Activated T-helper 2 cell treated with anti-CD3 and anti-CD28 coated beads, Interferon-gamma antibody, Interleukin-2, Interleukin-4, amounts not matched to agents 10 μg/mL and 5 μg/mL and 100 μg/mL, durations not matched to agents 14 hours and 24 hours and 36 hours (primary cell): Measurements from ENCODE around the gene ANKRD36B. TPM values are rescaled to one million over a fixed set of nuclear protein-coding genes. Genes with fewer than 3 reads are reported as not detected.
"Not testable (repeated sequence)": the region's sequence is repeated elsewhere in the genome, so short reads cannot be mapped to it uniquely, and the experiment has no call there.

Experiments used
- DNase-seq: peaks from one replicate; pipeline ENCODE4 v3.0.0; 2021; ENCODE audit warnings: low spot score
- H3K27ac Mint-ChIP-seq: one replicate; pipeline ENCODE4 v1.8.0; 2021; ENCODE audit warnings: mixed read lengths
- H3K27me3 Mint-ChIP-seq: one replicate; pipeline ENCODE4 v1.8.0; 2021; ENCODE audit warnings: low read depth, mixed read lengths
- H3K36me3 Mint-ChIP-seq: one replicate; pipeline ENCODE4 v1.8.0; 2021; ENCODE audit warnings: low read depth, mixed read lengths
- H3K4me1 Mint-ChIP-seq: one replicate; pipeline ENCODE4 v1.8.0; 2021; ENCODE audit warnings: low read depth, mixed read lengths
- H3K4me3 Mint-ChIP-seq: one replicate; pipeline ENCODE4 v1.8.0; 2021; ENCODE audit warnings: low read depth, mild to moderate bottlenecking, moderate library complexity, mixed read lengths
- H3K9me3 Mint-ChIP-seq: one replicate; pipeline ENCODE4 v1.8.0; 2021; ENCODE audit warnings: mixed read lengths
- intact Hi-C: fragments of 100-400 bp; cut with micrococcal nuclease; formaldehyde crosslinking; loops from one replicate; pipeline ENCODE4 v1.15.1; 2023
- total RNA-seq: library from RNA; stranded (reverse); gene quantifications from 2 replicates; pipeline ENCODE4 v1.2.3, GENCODE V29; 2022

ANKRD36B gene
- total RNA-seq, 1 donor from 2014 or later = 46.0 TPM

DNA sequence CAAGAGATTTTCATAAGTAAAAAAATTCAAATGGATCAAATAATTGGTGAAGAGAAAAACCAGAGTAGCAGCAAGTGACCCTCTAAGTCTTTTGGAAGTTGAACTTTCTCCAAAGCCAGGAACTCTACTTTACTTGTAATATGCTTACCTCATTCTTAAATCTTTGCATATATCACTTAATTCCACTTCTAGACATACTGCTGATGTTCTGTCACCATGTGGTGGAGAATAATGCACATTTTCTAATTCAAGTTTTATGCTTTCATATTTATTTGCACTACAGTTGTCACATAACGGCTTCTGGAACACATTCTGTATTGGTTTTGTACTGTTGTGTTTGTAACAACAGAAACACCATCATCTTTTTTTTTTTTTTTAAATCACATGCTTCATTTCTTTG, 65.9 kb downstream of the ANKRD36B start:
- H3K4me3 Mint-ChIP-seq, intact Hi-C loops, H3K27ac Mint-ChIP-seq, DNase-seq, H3K27me3 Mint-ChIP-seq, H3K4me1 Mint-ChIP-seq: not testable (repeated sequence)
- H3K9me3 Mint-ChIP-seq = peaks cover 12% of the 10 kb centered on the region
- peaks cover 47% of the 10 kb centered on the region for H3K36me3 Mint-ChIP-seq

GRCh38 chr2:97522916-97523555, 66.6 kb downstream of the ANKRD36B start:
- H3K27me3 Mint-ChIP-seq, DNase-seq, H3K27ac Mint-ChIP-seq, intact Hi-C loops, H3K4me1 Mint-ChIP-seq, H3K4me3 Mint-ChIP-seq: not testable (repeated sequence)
- peaks cover 39% of the 10 kb centered on the region for H3K36me3 Mint-ChIP-seq
- H3K9me3 Mint-ChIP-seq = peaks cover 12% of the 10 kb centered on the region

- DNase-seq, H3K27ac Mint-ChIP-seq, H3K4me3 Mint-ChIP-seq, H3K4me1 Mint-ChIP-seq, intact Hi-C loops, H3K27me3 Mint-ChIP-seq, H3K36me3 Mint-ChIP-seq, H3K9me3 Mint-ChIP-seq: not testable (repeated sequence)
Measured at GRCh38 chr2:97495651-97496050, 94.0 kb downstream of the ANKRD36B start.

DNA sequence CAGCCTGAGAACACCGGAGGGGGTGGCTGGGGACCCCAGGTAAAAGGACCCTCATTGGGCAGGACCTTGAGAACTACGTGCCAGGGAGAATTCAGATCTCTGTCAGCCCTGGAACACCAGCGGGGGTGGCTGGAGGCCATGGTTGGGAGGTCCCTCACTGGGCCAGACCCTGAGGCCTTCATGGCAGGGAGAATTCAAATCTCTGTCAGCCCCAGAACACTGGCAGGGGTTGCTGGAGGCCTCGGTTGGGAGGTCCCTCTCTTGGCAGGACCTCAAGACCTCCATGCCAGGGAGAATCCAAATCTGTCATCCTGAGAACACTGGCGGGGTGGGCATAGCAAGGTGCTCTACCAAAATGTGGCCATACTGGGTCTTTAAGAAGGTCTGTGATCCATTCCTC, 99.5 kb downstream of the ANKRD36B start:
- H3K4me3 Mint-ChIP-seq, intact Hi-C loops, H3K4me1 Mint-ChIP-seq, H3K9me3 Mint-ChIP-seq, H3K27me3 Mint-ChIP-seq, H3K27ac Mint-ChIP-seq, H3K36me3 Mint-ChIP-seq: not testable (repeated sequence)
- DNase-seq = peak; percentile 8

Other genes with a start within 250 kb of the ANKRD36B start
- gene COX5B, start 56.2 kb upstream of the ANKRD36B start, total RNA-seq = 217 and 237 TPM in 2 replicates
- 142 and 147 TPM in 2 replicates for gene ACTR1B, start 74.2 kb upstream of the ANKRD36B start, total RNA-seq
- 17.2 and 21.8 TPM in 2 replicates for gene C2orf92, start 79.8 kb upstream of the ANKRD36B start, total RNA-seq
- gene ZAP70, start 123.7 kb upstream of the ANKRD36B start, total RNA-seq = 231 and 234 TPM in 2 replicates